ENCODE data around the gene BAK1.
"Not testable (repeated sequence)": the region's sequence is repeated elsewhere in the genome, so short reads cannot be mapped to it uniquely, and the experiment has no call there.

Gene BAK1

GRCh38 chr6:33549896-33550295, 30.2 kb downstream of the BAK1 start:
- no peak for DNase-seq

GRCh38 chr6:33549196-33549595, 30.9 kb downstream of the BAK1 start:
- DNase-seq, result no peak

GRCh38 chr6:33547499-33547898, 32.6 kb downstream of the BAK1 start:
- DNase-seq, result no peak

GRCh38 chr6:33546766-33547165, 33.3 kb downstream of the BAK1 start:
- DNase-seq, result no peak

- DNase-seq, result not testable (repeated sequence)
These were observed 34.8 kb downstream of the BAK1 start for GRCh38 chr6:33545292-33545691.

- DNase-seq, result no peak
These were observed 37.0 kb downstream of the BAK1 start for GRCh38 chr6:33543116-33543515.

- DNase-seq, result no peak
These were observed 39.3 kb downstream of the BAK1 start for GRCh38 chr6:33540768-33541167.

- DNase-seq, result no peak
These were observed 45.4 kb downstream of the BAK1 start for GRCh38 chr6:33534702-33535101.

GRCh38 chr6:33533163-33533869, 46.8 kb downstream of the BAK1 start:
- peak; percentile 17 to 63 (median 44) for DNase-seq

- not testable (repeated sequence) for DNase-seq
These were observed 47.6 kb downstream of the BAK1 start for GRCh38 chr6:33532431-33532830.

- not testable (repeated sequence) for DNase-seq
These were observed 49.5 kb downstream of the BAK1 start for GRCh38 chr6:33530617-33531016.

Measured in T-helper 1 cell (primary cell).